Neural cell (in vitro differentiated cells): ENCODE data around the gene GPR62. TPM values are rescaled to one million over a fixed set of nuclear protein-coding genes. Genes with fewer than 3 reads are reported as not detected.

ENCODE experiments used
- H2AFZ ChIP-seq: fragments of 200-600, 300-800 bp; sonication (generic), shearing (Covaris generic); 2 replicates; pipeline ENCODE4 v1.6.0; 2014; ENCODE audit warnings: low read depth, mild to moderate bottlenecking, antibody characterized with exemption, low read length, moderate library complexity
- H3F3A ChIP-seq: fragments of 200-600 bp; shearing (Covaris generic); 2 replicates; pipeline ENCODE4 v1.6.1; 2016; ENCODE audit warnings: mild to moderate bottlenecking, moderate library complexity, mixed read lengths, antibody characterized with exemption, low read length; ENCODE audit not compliant: insufficient read depth, poor library complexity, severe bottlenecking
- H3K27ac ChIP-seq: fragments of 200-600, 300-800 bp; sonication (generic), shearing (Covaris generic); 2 replicates; pipeline ENCODE4 v1.5.1; 2014; ENCODE audit warnings: mild to moderate bottlenecking, low read length, moderate library complexity
- H3K27me3 ChIP-seq: fragments of 300-800, 200-600 bp; sonication (generic), shearing (Covaris generic); 2 replicates; pipeline ENCODE4 v1.6.0; 2014; ENCODE audit warnings: mild to moderate bottlenecking, low read depth, low read length, moderate library complexity; ENCODE audit not compliant: insufficient read depth
- H3K36me3 ChIP-seq: fragments of 300-800, 200-600 bp; sonication (generic), shearing (Covaris generic); 2 replicates; pipeline ENCODE4 v1.5.1; 2014; ENCODE audit warnings: mild to moderate bottlenecking, antibody characterized with exemption, low read length, moderate library complexity; ENCODE audit not compliant: insufficient read depth
- H3K4me2 ChIP-seq: fragments of 300-800, 200-600 bp; sonication (generic), shearing (Covaris generic); 2 replicates; pipeline ENCODE4 v1.6.0; 2014; ENCODE audit warnings: mild to moderate bottlenecking, low read length
- H3K4me3 ChIP-seq: fragments of 300-800, 200-600 bp; sonication (generic), shearing (Covaris generic); 2 replicates; pipeline ENCODE4 v1.5.1; 2014; ENCODE audit warnings: mild to moderate bottlenecking, low read length, moderate library complexity
- H3K79me2 ChIP-seq: fragments of 200-600 bp; shearing (Covaris generic); replicated peaks from 2 replicates; pipeline ENCODE4 v1.6.0; 2014; ENCODE audit warnings: mild to moderate bottlenecking, low read length, moderate library complexity; ENCODE audit not compliant: insufficient read depth
- H3K9ac ChIP-seq: fragments of 300-800, 200-600 bp; sonication (generic), shearing (Covaris generic); 2 replicates; pipeline ENCODE4 v1.6.1; 2016; ENCODE audit warnings: mild to moderate bottlenecking, low read length, mixed read lengths
- H3K9me2 ChIP-seq: fragments of 200-600 bp; shearing (Covaris generic); 2 replicates; pipeline ENCODE4 v1.6.1; 2016; ENCODE audit warnings: mild to moderate bottlenecking, low read length, mixed read lengths; ENCODE audit not compliant: insufficient read depth
- H3K9me3 ChIP-seq: fragments of 200-600, 300-800 bp; sonication (generic), shearing (Covaris generic); 2 replicates; pipeline ENCODE4 v1.6.1; 2016; ENCODE audit warnings: mild to moderate bottlenecking, mixed run types, low read length, moderate library complexity, mixed read lengths
- H4K20me1 ChIP-seq: fragments of 200-600 bp; shearing (Covaris generic); 2 replicates; pipeline ENCODE4 v1.6.1; 2016; ENCODE audit warnings: mild to moderate bottlenecking, mixed run types; ENCODE audit not compliant: insufficient read depth
- EP300 ChIP-seq: fragments of 450-650 bp; conservative IDR thresholded peaks from 2 replicates; pipeline ENCODE4 v1.6.1; 2014; ENCODE audit warnings: antibody characterized with exemption, mild to moderate bottlenecking, moderate library complexity; ENCODE audit not compliant: poor library complexity, severe bottlenecking
- EZH2 ChIP-seq: fragments of 200-600, 300-800 bp; shearing (Covaris generic), sonication (generic); IDR thresholded peaks from 2 replicates; pipeline ENCODE4 v1.6.1; 2014; ENCODE audit warnings: antibody characterized with exemption, low read length, borderline replicate concordance, mild to moderate bottlenecking; ENCODE audit not compliant: insufficient read depth, poor library complexity, severe bottlenecking
- MXI1 ChIP-seq: fragments of 450-650 bp; conservative IDR thresholded peaks from 2 replicates; pipeline ENCODE4 v1.6.1; 2014; ENCODE audit warnings: antibody characterized with exemption, mild to moderate bottlenecking; ENCODE audit not compliant: poor library complexity, severe bottlenecking
- POLR2AphosphoS5 ChIP-seq: IDR thresholded peaks from 2 replicates; pipeline ENCODE4 v1.6.1; 2012
- RAD21 ChIP-seq: fragments of 450-650 bp; conservative IDR thresholded peaks from 2 replicates; pipeline ENCODE4 v1.6.1; 2014; ENCODE audit warnings: antibody characterized with exemption, mild to moderate bottlenecking, moderate library complexity
- SMC3 ChIP-seq: fragments of 450-650 bp; conservative IDR thresholded peaks from 2 replicates; pipeline ENCODE4 v1.6.1; 2014; ENCODE audit warnings: antibody characterized with exemption, mild to moderate bottlenecking, moderate library complexity; ENCODE audit not compliant: poor library complexity
- TAF1 ChIP-seq: IDR thresholded peaks from 2 replicates; pipeline ENCODE4 v1.6.1; 2012; ENCODE audit warnings: low read depth
- polyA plus RNA-seq: library from polyadenylated mRNA; depleted of rRNA; stranded (reverse); fragments of >200 nt; gene quantifications from 2 replicates; pipeline ENCODE4 v1.2.3, GENCODE V29; 2014
- TF ChIP-seq, protein P1 (sequence below): fragments of 450-650 bp; IDR thresholded peaks from 2 replicates; pipeline ENCODE4 v1.5.1; 2014; ENCODE audit warnings: antibody characterized with exemption, mild to moderate bottlenecking, moderate library complexity; ENCODE audit not compliant: poor library complexity, severe bottlenecking
- TF ChIP-seq, protein P2 (sequence below): IDR thresholded peaks from 2 replicates; pipeline ENCODE4 v1.6.1; 2012; ENCODE audit warnings: borderline replicate concordance

The GPR62 gene
- polyA plus RNA-seq, 1 donor from 2014 or later, result not detected

DNA sequence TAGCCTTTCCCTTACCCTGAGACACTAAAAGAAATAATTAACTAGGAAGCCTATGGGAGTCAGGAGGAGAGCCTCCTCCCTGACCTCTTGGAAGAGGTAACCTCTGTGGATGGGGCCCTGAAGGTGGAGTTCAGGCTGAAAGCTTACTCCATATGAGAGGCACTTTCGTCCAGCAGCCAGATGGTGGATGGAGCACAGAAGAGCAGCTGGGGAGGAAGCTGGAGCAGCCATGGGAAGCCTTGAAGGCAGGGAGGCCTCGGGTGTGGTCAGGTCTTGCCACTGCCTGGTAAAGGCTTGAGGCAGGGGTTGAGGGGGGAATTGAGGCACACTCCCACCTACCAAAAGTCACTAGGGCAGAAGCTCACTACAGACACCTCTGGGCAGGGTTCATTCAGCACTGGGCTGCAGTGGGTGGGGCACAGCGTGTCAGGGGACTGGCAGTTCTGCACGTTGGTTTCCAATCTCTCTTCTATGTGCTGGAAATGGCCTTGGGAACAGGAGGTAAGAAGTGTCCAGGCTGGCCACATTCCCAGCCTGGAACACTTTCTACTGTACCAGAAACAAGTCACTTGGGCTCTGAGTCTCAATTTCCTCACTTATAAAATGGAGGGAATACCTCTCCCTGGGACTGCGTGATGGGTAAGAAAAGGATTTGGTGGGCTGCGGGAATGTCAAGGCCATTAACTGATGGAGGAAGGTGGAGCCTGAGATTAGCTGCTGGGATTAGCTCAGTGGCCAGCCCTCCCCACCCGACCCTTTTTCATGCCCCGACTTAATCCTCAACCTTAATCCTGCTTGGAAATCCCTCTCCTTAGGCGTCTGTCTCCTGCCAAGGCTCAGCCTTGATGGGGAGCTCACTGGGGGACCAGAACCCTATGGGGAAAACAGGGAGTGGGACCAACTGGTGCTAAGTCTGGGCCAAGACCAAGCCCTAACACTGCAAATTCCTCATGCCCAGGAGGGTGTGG, 6.7 kb downstream of the GPR62 start:
- no peaks in the 10 kb centered on the region for H3F3A ChIP-seq
- TF ChIP-seq, protein P1, sequence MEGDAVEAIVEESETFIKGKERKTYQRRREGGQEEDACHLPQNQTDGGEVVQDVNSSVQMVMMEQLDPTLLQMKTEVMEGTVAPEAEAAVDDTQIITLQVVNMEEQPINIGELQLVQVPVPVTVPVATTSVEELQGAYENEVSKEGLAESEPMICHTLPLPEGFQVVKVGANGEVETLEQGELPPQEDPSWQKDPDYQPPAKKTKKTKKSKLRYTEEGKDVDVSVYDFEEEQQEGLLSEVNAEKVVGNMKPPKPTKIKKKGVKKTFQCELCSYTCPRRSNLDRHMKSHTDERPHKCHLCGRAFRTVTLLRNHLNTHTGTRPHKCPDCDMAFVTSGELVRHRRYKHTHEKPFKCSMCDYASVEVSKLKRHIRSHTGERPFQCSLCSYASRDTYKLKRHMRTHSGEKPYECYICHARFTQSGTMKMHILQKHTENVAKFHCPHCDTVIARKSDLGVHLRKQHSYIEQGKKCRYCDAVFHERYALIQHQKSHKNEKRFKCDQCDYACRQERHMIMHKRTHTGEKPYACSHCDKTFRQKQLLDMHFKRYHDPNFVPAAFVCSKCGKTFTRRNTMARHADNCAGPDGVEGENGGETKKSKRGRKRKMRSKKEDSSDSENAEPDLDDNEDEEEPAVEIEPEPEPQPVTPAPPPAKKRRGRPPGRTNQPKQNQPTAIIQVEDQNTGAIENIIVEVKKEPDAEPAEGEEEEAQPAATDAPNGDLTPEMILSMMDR, result no peak
- TF ChIP-seq TAF1, result no peak
- TF ChIP-seq RAD21, result no peak
- no peak for TF ChIP-seq SMC3
- TF ChIP-seq, protein P2, sequence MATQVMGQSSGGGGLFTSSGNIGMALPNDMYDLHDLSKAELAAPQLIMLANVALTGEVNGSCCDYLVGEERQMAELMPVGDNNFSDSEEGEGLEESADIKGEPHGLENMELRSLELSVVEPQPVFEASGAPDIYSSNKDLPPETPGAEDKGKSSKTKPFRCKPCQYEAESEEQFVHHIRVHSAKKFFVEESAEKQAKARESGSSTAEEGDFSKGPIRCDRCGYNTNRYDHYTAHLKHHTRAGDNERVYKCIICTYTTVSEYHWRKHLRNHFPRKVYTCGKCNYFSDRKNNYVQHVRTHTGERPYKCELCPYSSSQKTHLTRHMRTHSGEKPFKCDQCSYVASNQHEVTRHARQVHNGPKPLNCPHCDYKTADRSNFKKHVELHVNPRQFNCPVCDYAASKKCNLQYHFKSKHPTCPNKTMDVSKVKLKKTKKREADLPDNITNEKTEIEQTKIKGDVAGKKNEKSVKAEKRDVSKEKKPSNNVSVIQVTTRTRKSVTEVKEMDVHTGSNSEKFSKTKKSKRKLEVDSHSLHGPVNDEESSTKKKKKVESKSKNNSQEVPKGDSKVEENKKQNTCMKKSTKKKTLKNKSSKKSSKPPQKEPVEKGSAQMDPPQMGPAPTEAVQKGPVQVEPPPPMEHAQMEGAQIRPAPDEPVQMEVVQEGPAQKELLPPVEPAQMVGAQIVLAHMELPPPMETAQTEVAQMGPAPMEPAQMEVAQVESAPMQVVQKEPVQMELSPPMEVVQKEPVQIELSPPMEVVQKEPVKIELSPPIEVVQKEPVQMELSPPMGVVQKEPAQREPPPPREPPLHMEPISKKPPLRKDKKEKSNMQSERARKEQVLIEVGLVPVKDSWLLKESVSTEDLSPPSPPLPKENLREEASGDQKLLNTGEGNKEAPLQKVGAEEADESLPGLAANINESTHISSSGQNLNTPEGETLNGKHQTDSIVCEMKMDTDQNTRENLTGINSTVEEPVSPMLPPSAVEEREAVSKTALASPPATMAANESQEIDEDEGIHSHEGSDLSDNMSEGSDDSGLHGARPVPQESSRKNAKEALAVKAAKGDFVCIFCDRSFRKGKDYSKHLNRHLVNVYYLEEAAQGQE, result no peak
- no peak for TF ChIP-seq POLR2AphosphoS5
- TF ChIP-seq EZH2, result no peak
- no peak for TF ChIP-seq MXI1
- TF ChIP-seq EP300, result no peak
- no peaks in the 10 kb centered on the region for H3K9me3 ChIP-seq
- no peaks in the 10 kb centered on the region for H3K9me2 ChIP-seq
- peaks cover 29% of the 10 kb centered on the region for H3K79me2 ChIP-seq
- H3K4me2 ChIP-seq, result no peak overlapping the region
- H3K27ac ChIP-seq, result no peak overlapping the region
- no peak overlapping the region for H3K4me3 ChIP-seq
- no peaks in the 10 kb centered on the region for H4K20me1 ChIP-seq
- no peaks in the 10 kb centered on the region for H3K36me3 ChIP-seq
- peaks cover under 1% of the 10 kb centered on the region for H3K27me3 ChIP-seq
- no peak overlapping the region for H2AFZ ChIP-seq
- no peak overlapping the region for H3K9ac ChIP-seq

DNA sequence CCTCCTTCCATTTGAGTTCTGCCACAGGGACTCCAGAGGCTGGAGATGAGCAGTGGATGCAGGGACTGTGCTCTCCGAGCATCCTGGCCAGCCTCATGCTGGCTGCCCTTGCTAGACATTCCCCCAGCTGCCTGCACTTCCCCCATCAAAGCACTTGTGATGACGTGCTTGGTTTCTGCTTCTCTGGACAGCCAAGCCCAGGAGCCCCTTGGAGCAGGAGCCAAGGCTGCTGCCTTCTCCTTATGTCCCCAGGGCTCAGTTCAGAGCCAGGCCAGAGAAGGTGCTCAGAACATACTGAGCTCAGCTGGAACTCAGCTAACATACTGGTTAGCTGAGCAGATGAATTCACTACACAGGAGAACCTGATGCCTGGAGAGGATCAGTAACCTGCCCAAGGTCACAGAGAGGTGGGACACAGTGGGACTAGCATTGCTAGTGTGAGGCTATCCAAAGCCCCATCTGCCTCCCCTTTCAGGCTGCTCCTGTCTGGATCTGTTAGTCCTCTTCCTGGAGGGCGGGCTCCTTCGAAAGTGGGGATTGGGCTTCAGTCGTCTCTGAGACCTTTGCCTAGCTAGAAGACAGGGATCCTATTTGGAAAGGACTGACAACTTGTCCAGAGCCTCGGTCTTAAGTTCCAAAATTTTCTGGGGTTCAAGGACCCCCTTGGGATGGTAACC, 7.8 kb downstream of the GPR62 start:
- Histone ChIP-seq H3K27me3 (no peaks in the 10 kb centered on the region), H3K27ac (no peak overlapping the region), H3K36me3 (no peaks in the 10 kb centered on the region), H3K9me3 (no peaks in the 10 kb centered on the region), H2AFZ (no peak overlapping the region), H3K4me2 (no peak overlapping the region), H3K79me2 (peaks cover 31% of the 10 kb centered on the region), H3K9ac (no peak overlapping the region), H3F3A (no peaks in the 10 kb centered on the region), H3K4me3 (no peak overlapping the region), H4K20me1 (no peaks in the 10 kb centered on the region), H3K9me2 (no peaks in the 10 kb centered on the region)
- TF ChIP-seq, protein P1, result no peak
- TF ChIP-seq MXI1 (no peak), RAD21 (no peak), SMC3 (no peak), EZH2 (no peak), EP300 (no peak), POLR2AphosphoS5 (no peak), TAF1 (no peak)
- TF ChIP-seq, protein P2, result no peak
